RWPE1 (cell line): ENCODE data around the gene BNIP3.
"Not testable (repeated sequence)": the region's sequence is repeated elsewhere in the genome, so short reads cannot be mapped to it uniquely, and the experiment has no call there.

Experiments used
- CTCF ChIA-PET: fragments of 350-600 bp; sonication (Branson Sonifier 250); formaldehyde crosslinking; extraction: SDS; loops from one replicate; lab custom pipeline; 2021; lab: Yijun Ruan, JAX
- POLR2A ChIA-PET: fragments of 400-600 bp; formaldehyde crosslinking; extraction: SDS; loops from one replicate; lab custom pipeline; 2020; ENCODE audit warnings: antibody characterized with exemption; ENCODE audit not compliant: low non-redundant PET; lab: Yijun Ruan, JAX
- DNase-seq: peaks from one replicate; pipeline ENCODE4 v3.0.0; 2012; ENCODE audit warnings: low spot score
- H3K27ac ChIP-seq: fragments of 450-650 bp; 2 replicates; pipeline ENCODE4 v1.5.1; 2017
- TF ChIP-seq, protein P1 (sequence below): fragments of 450-650 bp; conservative IDR thresholded peaks from 2 replicates; pipeline ENCODE4 v1.5.1; 2017; ENCODE audit warnings: low read depth, mild to moderate bottlenecking

The BNIP3 gene

GRCh38 chr10:131923038-131923756 is 58.5 kb downstream of the BNIP3 start:
- ChIA-PET POLR2A (no interaction called here), CTCF (interaction anchor here (1.4 kb wide), 1 partner anchor 100 kb away, joined by 5 read pairs; no protein-coding TSS in a partner anchor)
- TF ChIP-seq, protein P1, sequence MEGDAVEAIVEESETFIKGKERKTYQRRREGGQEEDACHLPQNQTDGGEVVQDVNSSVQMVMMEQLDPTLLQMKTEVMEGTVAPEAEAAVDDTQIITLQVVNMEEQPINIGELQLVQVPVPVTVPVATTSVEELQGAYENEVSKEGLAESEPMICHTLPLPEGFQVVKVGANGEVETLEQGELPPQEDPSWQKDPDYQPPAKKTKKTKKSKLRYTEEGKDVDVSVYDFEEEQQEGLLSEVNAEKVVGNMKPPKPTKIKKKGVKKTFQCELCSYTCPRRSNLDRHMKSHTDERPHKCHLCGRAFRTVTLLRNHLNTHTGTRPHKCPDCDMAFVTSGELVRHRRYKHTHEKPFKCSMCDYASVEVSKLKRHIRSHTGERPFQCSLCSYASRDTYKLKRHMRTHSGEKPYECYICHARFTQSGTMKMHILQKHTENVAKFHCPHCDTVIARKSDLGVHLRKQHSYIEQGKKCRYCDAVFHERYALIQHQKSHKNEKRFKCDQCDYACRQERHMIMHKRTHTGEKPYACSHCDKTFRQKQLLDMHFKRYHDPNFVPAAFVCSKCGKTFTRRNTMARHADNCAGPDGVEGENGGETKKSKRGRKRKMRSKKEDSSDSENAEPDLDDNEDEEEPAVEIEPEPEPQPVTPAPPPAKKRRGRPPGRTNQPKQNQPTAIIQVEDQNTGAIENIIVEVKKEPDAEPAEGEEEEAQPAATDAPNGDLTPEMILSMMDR = no peak
- DNase-seq = no peak
- H3K27ac ChIP-seq = no peak overlapping the region

GRCh38 chr10:131921184-131921583 is 60.5 kb downstream of the BNIP3 start:
- TF ChIP-seq, protein P1 = no peak
- ChIA-PET CTCF (no interaction called here), POLR2A (no interaction called here)
- DNase-seq = no peak
- H3K27ac ChIP-seq = peak overlapping the region; percentile 67

GRCh38 chr10:131920693-131921092 is 61.0 kb downstream of the BNIP3 start:
- ChIA-PET CTCF (no interaction called here), POLR2A (no interaction called here)
- DNase-seq = no peak
- TF ChIP-seq, protein P1 = no peak
- peak overlapping the region; percentile 67 for H3K27ac ChIP-seq

- no peak for DNase-seq
- CTCF ChIA-PET = no interaction called here
- TF ChIP-seq, protein P1 = no peak
- POLR2A ChIA-PET = no interaction called here
- peak overlapping the region; percentile 67; the same call in 1 of the 2 replicates for H3K27ac ChIP-seq
These were observed 61.6 kb downstream of the BNIP3 start for GRCh38 chr10:131920151-131920550.

DNA sequence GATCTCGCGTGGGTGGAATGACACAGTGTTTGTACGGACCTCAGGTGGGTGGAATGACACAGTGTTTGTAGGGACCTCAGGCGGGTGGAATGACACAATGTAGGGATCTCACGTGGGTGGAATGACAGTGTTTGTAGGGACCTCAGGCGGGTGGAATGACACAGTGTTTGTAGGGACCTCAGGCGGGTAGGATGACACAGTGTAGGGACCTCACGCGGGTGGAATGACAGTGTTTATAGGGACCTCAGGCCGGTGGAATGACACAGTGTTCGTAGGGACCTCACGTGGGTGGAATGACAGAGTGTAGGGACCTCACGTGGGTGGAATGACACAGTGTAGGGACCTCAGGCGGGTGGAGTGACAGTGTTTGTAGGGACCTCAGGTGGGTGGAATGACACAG is 62.3 kb downstream of the BNIP3 start:
- POLR2A ChIA-PET, DNase-seq, H3K27ac ChIP-seq, CTCF ChIA-PET: not testable (repeated sequence)
